ENCODE data around the gene ADGRV1. TPM values are rescaled to one million over a fixed set of nuclear protein-coding genes. Genes with fewer than 3 reads are reported as not detected.

The ADGRV1 gene
- polyA plus RNA-seq, 1 of the 3 experiments (the other 2 are of a cell fraction) = 0.23 TPM

DNA sequence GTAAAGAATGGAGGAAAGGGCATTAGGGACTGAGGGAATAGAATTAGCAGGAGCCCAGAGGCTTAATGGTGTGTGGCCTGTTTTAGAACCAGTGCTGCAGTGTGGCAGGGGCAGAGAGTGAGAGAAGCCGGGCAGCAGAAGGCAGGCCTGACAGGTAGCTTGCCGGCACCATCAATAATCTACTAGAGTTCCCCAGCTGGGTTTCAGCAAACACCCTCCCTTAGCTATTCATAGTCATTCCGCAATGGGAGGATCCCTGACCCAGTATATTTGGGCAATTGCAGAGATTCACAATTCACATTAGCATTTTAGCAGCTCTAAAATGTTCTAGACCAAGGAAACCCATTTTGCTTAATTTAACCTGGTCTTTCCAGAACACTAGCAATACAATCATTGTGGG is 596.7 kb downstream of the ADGRV1 start:
- TF ChIP-seq RFX5 (IDR thresholded peaks at IDR 0.05; ENCODE audit: low read length) (no peak), EZH2phosphoT487 (IDR thresholded peaks at IDR 0.05; ENCODE audit: borderline replicate concordance, low read depth) (no peak)
- TF ChIP-seq, protein P1, sequence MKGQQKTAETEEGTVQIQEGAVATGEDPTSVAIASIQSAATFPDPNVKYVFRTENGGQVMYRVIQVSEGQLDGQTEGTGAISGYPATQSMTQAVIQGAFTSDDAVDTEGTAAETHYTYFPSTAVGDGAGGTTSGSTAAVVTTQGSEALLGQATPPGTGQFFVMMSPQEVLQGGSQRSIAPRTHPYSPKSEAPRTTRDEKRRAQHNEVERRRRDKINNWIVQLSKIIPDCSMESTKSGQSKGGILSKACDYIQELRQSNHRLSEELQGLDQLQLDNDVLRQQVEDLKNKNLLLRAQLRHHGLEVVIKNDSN (IDR thresholded peaks at IDR 0.05; ENCODE audit: borderline replicate concordance, low read depth) = no peak
- WGBS (ENCODE audit: low lambda C conversion rate) = 100% methylated on average over 3 of the region's 3 CpGs
- no peaks in the 10 kb centered on the region for H3K36me3 ChIP-seq (replicated peaks in 1 of 2; ENCODE audit: control insufficient read depth in 1 of 2, insufficient read depth in 2 of 2, low read length in 1 of 2)
- H3K27ac ChIP-seq (ENCODE audit: low read depth in 2 of 2, low read length in 1 of 2) = no peak overlapping the region
- no peak overlapping the region for H3K9ac ChIP-seq
- no peak for DNase-seq
- no peaks in the 10 kb centered on the region for H4K20me1 ChIP-seq (ENCODE audit: insufficient read depth)
- ChIA-PET CTCF (interaction anchor here (0.7 to 1.4 kb wide), 2 partner anchors 9 to 48 kb away, joined by 3 read pairs; no protein-coding TSS in a partner anchor), POLR2A (no interaction called here)
- H3K9me2 ChIP-seq = no peaks in the 10 kb centered on the region
- no peaks in the 10 kb centered on the region for H3K79me2 ChIP-seq (ENCODE audit: insufficient read depth)
- no peak overlapping the region for H3K4me3 ChIP-seq (ENCODE audit: low read depth in 2 of 2, low read length in 1 of 2)
- no peaks in the 10 kb centered on the region for H3K9me3 ChIP-seq
- no peaks in the 10 kb centered on the region for H3F3A ChIP-seq (replicated peaks; ENCODE audit: insufficient read depth)
- H3K27me3 ChIP-seq (ENCODE audit: insufficient read depth) = no peaks in the 10 kb centered on the region
- peaks cover 0 to 6% of the 10 kb centered on the region in 2 experiments; a peak in 2 of 4 replicates for H3K4me1 ChIP-seq (ENCODE audit: control insufficient read depth in 1 of 2, insufficient read depth in 2 of 2, low read depth in 1 of 2, low read length in 1 of 2)
- H2AFZ ChIP-seq (ENCODE audit: low read depth) = no peak overlapping the region
- H3K4me2 ChIP-seq = no peak overlapping the region

DNA sequence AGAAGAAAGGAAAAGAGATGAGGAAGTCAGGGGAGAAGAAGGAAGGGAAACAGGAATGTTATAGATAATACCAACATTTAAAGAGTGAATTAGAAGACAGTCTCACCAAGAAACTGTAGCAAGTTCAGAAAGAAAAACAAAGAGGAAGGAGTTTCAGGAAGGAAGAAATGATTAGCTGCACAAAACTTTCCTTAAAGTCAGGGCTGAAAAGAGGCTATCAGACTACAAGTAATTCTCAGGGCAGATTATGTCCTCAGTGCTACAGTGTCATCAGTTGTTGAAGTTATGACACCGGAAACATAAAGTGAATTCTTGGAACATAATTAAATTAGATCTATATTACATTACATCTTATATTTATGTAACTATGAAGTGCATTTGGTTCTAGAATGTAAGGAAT is 597.6 kb downstream of the ADGRV1 start:
- H3K4me1 ChIP-seq (ENCODE audit: control insufficient read depth in 1 of 2, insufficient read depth in 2 of 2, low read depth in 1 of 2, low read length in 1 of 2) = peaks cover 0 to 6% of the 10 kb centered on the region in 2 experiments; a peak in 2 of 4 replicates
- no peak overlapping the region for H3K9ac ChIP-seq
- H3K9me3 ChIP-seq = no peaks in the 10 kb centered on the region
- no peaks in the 10 kb centered on the region for H3K9me2 ChIP-seq
- no peaks in the 10 kb centered on the region for H3K79me2 ChIP-seq (ENCODE audit: insufficient read depth)
- H3K27ac ChIP-seq (ENCODE audit: low read depth in 2 of 2, low read length in 1 of 2) = no peak overlapping the region
- peak overlapping the region; percentile 70; the same call in 1 of the 2 replicates for H2AFZ ChIP-seq (ENCODE audit: low read depth)
- no peaks in the 10 kb centered on the region for H4K20me1 ChIP-seq (ENCODE audit: insufficient read depth)
- no peaks in the 10 kb centered on the region for H3F3A ChIP-seq (replicated peaks; ENCODE audit: insufficient read depth)
- ChIA-PET POLR2A (no interaction called here), CTCF (interaction anchor here (0.7 to 1.4 kb wide), 2 partner anchors 14 to 16 kb away, joined by 3 read pairs; no protein-coding TSS in a partner anchor)
- no peaks in the 10 kb centered on the region for H3K27me3 ChIP-seq (ENCODE audit: insufficient read depth)
- no peak overlapping the region for H3K4me2 ChIP-seq
- WGBS (ENCODE audit: low lambda C conversion rate) = 75% methylated on average over 1 of the region's 1 CpG
- DNase-seq = no peak
- H3K36me3 ChIP-seq (replicated peaks in 1 of 2; ENCODE audit: control insufficient read depth in 1 of 2, insufficient read depth in 2 of 2, low read length in 1 of 2) = no peaks in the 10 kb centered on the region
- no peak overlapping the region for H3K4me3 ChIP-seq (ENCODE audit: low read depth in 2 of 2, low read length in 1 of 2)
- TF ChIP-seq, protein P2, sequence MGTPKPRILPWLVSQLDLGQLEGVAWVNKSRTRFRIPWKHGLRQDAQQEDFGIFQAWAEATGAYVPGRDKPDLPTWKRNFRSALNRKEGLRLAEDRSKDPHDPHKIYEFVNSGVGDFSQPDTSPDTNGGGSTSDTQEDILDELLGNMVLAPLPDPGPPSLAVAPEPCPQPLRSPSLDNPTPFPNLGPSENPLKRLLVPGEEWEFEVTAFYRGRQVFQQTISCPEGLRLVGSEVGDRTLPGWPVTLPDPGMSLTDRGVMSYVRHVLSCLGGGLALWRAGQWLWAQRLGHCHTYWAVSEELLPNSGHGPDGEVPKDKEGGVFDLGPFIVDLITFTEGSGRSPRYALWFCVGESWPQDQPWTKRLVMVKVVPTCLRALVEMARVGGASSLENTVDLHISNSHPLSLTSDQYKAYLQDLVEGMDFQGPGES (IDR thresholded peaks at IDR 0.05; ENCODE audit: low read depth, low read length) = no peak
- no peak for TF ChIP-seq RAD21 (IDR thresholded peaks at IDR 0.05; ENCODE audit: low read length)
- TF ChIP-seq CHD2 (IDR thresholded peaks at IDR 0.05; ENCODE audit: low read length, partially characterized antibody) = no peak
- no peak for TF ChIP-seq JUND (IDR thresholded peaks at IDR 0.05)
- TF ChIP-seq, protein P3, sequence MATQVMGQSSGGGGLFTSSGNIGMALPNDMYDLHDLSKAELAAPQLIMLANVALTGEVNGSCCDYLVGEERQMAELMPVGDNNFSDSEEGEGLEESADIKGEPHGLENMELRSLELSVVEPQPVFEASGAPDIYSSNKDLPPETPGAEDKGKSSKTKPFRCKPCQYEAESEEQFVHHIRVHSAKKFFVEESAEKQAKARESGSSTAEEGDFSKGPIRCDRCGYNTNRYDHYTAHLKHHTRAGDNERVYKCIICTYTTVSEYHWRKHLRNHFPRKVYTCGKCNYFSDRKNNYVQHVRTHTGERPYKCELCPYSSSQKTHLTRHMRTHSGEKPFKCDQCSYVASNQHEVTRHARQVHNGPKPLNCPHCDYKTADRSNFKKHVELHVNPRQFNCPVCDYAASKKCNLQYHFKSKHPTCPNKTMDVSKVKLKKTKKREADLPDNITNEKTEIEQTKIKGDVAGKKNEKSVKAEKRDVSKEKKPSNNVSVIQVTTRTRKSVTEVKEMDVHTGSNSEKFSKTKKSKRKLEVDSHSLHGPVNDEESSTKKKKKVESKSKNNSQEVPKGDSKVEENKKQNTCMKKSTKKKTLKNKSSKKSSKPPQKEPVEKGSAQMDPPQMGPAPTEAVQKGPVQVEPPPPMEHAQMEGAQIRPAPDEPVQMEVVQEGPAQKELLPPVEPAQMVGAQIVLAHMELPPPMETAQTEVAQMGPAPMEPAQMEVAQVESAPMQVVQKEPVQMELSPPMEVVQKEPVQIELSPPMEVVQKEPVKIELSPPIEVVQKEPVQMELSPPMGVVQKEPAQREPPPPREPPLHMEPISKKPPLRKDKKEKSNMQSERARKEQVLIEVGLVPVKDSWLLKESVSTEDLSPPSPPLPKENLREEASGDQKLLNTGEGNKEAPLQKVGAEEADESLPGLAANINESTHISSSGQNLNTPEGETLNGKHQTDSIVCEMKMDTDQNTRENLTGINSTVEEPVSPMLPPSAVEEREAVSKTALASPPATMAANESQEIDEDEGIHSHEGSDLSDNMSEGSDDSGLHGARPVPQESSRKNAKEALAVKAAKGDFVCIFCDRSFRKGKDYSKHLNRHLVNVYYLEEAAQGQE (IDR thresholded peaks at IDR 0.05; ENCODE audit: low read depth, low read length) = no peak
- TF ChIP-seq, protein P4, sequence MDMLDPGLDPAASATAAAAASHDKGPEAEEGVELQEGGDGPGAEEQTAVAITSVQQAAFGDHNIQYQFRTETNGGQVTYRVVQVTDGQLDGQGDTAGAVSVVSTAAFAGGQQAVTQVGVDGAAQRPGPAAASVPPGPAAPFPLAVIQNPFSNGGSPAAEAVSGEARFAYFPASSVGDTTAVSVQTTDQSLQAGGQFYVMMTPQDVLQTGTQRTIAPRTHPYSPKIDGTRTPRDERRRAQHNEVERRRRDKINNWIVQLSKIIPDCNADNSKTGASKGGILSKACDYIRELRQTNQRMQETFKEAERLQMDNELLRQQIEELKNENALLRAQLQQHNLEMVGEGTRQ (IDR thresholded peaks at IDR 0.05; ENCODE audit: borderline replicate concordance, low read depth, low read length) = no peak
- no peak for TF ChIP-seq MXI1 (IDR thresholded peaks at IDR 0.05; ENCODE audit: low read depth, low read length)
- TF ChIP-seq POLR2AphosphoS5 (IDR thresholded peaks at IDR 0.05; ENCODE audit: low read depth, low read length) = no peak
- TF ChIP-seq, protein P5, sequence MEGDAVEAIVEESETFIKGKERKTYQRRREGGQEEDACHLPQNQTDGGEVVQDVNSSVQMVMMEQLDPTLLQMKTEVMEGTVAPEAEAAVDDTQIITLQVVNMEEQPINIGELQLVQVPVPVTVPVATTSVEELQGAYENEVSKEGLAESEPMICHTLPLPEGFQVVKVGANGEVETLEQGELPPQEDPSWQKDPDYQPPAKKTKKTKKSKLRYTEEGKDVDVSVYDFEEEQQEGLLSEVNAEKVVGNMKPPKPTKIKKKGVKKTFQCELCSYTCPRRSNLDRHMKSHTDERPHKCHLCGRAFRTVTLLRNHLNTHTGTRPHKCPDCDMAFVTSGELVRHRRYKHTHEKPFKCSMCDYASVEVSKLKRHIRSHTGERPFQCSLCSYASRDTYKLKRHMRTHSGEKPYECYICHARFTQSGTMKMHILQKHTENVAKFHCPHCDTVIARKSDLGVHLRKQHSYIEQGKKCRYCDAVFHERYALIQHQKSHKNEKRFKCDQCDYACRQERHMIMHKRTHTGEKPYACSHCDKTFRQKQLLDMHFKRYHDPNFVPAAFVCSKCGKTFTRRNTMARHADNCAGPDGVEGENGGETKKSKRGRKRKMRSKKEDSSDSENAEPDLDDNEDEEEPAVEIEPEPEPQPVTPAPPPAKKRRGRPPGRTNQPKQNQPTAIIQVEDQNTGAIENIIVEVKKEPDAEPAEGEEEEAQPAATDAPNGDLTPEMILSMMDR (IDR thresholded peaks at IDR 0.05) = no peak
- TF ChIP-seq TAF1 (IDR thresholded peaks at IDR 0.05; ENCODE audit: borderline replicate concordance, low read depth, low read length) = no peak
- TF ChIP-seq, protein P6, sequence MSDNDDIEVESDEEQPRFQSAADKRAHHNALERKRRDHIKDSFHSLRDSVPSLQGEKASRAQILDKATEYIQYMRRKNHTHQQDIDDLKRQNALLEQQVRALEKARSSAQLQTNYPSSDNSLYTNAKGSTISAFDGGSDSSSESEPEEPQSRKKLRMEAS (IDR thresholded peaks at IDR 0.05; ENCODE audit: low read depth) = no peak
- no peak for TF ChIP-seq FOXJ3 (CRISPR knock-in tag; IDR thresholded peaks at IDR 0.05)
- TF ChIP-seq EZH2phosphoT487 (IDR thresholded peaks at IDR 0.05; ENCODE audit: borderline replicate concordance, low read depth) = no peak
- no peak for TF ChIP-seq FOSL2 (IDR thresholded peaks at IDR 0.05; ENCODE audit: borderline replicate concordance, low read depth)
- no peak for TF ChIP-seq SMC3 (IDR thresholded peaks at IDR 0.05; ENCODE audit: low read depth, low read length)

All from SK-N-SH (cell line).